ENCODE measurements around the gene KAT7.
A peak's percentile ranks its signal among the peaks of the same experiment; 100 is the strongest.

Gene KAT7

GRCh38 chr17:49871211-49871610 is 82.7 kb downstream of the KAT7 start:
- DNase-seq (ENCODE audit: low spot score): no peak

DNA sequence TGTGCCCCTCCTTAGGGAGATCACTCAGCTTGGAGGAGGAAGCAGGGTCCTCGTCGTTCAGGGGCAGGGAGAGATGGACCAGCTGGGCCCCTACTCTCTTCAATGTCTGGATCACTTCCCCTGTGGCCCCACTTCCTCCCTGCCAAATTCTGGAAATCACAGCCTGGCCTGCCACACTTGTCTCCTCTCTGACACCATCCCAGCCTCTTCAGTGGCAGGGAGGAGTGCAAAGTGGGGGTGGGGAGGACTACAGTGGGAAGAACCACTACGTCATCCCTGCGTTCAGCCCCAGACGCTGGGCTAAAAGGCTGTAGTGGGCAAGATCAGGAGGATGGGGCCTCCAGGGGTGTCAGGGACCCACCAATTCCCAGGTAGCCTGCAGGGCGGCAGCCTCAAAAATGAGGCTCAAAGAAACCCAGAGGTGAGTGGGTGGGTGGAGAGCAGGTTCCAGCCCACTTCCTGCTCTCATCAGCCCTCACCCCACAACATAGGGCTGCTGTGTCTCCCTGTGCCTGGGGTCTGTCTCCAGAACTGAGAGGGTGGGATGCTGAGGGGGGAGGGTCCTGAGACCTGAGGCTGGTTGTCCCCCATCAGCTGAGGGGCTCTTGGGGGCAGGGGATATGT is 84.4 kb downstream of the KAT7 start:
- no peak for DNase-seq (ENCODE audit: low spot score)

- DNase-seq (ENCODE audit: low spot score): no peak
These were observed 85.0 kb downstream of the KAT7 start for GRCh38 chr17:49873466-49873865.

GRCh38 chr17:49873926-49874325 is 85.4 kb downstream of the KAT7 start:
- DNase-seq (ENCODE audit: low spot score): no peak

DNA sequence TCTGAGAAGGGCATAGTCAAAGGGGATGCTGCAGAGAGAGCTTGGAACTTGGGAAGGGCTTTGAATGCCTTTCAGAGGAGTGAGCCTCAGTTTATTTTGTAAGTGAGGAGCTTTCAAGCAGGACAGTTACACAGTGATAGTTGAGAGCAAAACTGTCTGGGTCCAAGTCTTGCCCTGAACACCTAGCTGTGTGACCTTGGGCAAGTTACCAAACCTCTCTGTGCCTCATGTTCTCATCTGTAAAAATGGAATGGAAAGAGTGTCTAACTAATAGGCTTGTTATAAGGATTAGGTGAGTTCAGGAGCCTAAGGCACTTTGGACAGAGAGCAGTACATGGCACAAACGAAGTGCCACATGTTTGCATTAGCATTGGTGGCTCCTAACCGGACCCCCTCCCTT is 86.4 kb downstream of the KAT7 start:
- DNase-seq (ENCODE audit: low spot score): no peak

- no peak for DNase-seq (ENCODE audit: low spot score)
These were observed 87.2 kb downstream of the KAT7 start for GRCh38 chr17:49875685-49876084.

DNA sequence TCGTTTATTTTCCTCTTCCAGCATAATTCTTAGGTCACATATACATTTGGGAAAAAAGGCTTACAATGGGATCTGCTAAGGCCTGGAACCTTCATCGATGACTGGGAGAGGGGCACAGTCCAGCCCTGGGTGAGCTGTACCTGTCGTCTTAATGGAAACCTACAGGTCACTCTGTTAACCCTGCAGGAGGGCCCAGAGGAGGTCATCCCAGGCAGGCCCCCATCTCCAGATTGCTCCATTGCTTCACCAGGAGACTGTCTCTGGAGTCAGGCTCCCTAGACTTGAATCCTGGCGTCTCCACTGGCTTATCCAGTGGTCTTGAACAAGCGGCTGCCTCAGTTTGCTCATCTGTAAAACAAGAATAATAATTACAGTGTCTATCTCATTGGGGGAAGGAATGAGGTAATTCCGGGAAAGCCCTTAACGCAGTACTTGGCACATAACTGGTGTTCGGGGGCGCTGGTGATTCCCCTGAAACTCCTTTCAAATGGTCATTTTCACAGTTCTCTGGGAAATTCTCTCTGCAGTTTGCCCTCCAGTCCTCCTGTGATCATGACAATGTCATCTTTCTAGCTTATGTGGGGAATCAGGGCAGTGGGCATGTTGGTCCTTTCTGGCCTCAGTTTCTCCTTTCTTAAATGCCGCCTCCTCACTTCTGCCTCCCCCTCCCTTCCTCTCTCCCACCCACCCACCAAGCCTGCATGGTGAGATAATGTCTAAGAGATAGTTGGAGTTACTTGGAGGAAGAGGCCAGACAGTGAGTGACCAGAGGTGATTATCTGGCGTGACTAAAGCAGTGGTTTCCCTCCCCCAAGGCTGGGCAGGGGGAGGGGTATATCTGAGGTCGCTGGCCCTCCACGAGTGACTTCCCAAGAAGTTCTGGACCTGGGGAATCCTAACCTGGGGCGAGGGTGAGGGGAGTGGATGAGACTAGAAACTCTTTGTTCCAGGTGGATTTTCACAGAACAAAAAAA is 90.7 kb downstream of the KAT7 start:
- no peak for DNase-seq (ENCODE audit: low spot score)

GRCh38 chr17:49880291-49881053 is 92.0 kb downstream of the KAT7 start:
- DNase-seq (ENCODE audit: low spot score): peak; percentile 59

GRCh38 chr17:49881054-49881402 is 92.5 kb downstream of the KAT7 start:
- no peak for DNase-seq (ENCODE audit: low spot score)

GRCh38 chr17:49882434-49882833 is 94.0 kb downstream of the KAT7 start:
- DNase-seq (ENCODE audit: low spot score): no peak

Measured in CD4-positive, alpha-beta T cell treated with Interleukin-6 at 100 ng/mL for 8 hours (primary cell).